ENCODE results near the gene HLA-DQB2.

DNA sequence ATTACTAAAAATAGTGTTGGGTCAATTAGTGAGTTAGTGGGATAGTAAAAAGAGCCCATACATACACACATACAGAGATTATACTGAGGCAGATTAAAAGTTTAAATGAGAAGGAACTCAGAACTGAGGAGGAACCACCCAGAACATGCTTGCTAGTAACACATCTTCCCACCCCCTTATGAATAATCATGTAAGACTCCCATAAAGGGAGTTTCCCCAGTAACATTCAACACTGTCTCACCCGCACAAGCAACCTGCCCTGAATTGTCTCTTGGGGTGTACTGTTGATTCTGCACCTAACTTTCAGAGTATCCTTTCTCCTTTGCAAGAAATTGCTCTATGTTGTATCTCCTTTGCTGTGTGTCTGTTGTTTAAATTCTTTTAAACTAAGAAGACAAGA, 11.1 kb upstream of the HLA-DQB2 start:
- TF ChIP-seq, protein P1, sequence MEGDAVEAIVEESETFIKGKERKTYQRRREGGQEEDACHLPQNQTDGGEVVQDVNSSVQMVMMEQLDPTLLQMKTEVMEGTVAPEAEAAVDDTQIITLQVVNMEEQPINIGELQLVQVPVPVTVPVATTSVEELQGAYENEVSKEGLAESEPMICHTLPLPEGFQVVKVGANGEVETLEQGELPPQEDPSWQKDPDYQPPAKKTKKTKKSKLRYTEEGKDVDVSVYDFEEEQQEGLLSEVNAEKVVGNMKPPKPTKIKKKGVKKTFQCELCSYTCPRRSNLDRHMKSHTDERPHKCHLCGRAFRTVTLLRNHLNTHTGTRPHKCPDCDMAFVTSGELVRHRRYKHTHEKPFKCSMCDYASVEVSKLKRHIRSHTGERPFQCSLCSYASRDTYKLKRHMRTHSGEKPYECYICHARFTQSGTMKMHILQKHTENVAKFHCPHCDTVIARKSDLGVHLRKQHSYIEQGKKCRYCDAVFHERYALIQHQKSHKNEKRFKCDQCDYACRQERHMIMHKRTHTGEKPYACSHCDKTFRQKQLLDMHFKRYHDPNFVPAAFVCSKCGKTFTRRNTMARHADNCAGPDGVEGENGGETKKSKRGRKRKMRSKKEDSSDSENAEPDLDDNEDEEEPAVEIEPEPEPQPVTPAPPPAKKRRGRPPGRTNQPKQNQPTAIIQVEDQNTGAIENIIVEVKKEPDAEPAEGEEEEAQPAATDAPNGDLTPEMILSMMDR (IDR thresholded peaks at IDR 0.05), result no peak
- TF ChIP-seq ZFX (IDR thresholded peaks at IDR 0.05; ENCODE audit: borderline replicate concordance), result no peak
